HepG2 (cell line): ENCODE results near the gene CPLANE1. TPM values are rescaled to one million over a fixed set of nuclear protein-coding genes. Genes with fewer than 3 reads are reported as not detected.

Source experiments
- ATAC-seq: fragments of 200-7000 bp; cut with Tn5 transposase; 3 replicates; pipeline ENCODE4 v1.9.1; 2020; ENCODE audit warnings: mild to moderate bottlenecking, moderate library complexity
- BruUV-seq: library from RNA; stranded (reverse); fragments of 400-500 nt; replicated peaks from 2 replicates; lab custom pipeline; 2021; lab: Mats Ljungman, UMichigan
- CTCF ChIA-PET: fragments of 300-600 bp; formaldehyde crosslinking; extraction: SDS; loops from one replicate; lab custom pipeline; 2021; ENCODE audit warnings: low total read pairs, inconsistent platforms, low intra/inter-chr PET ratio; lab: Yijun Ruan, JAX
- POLR2A ChIA-PET: fragments of 350-600 bp; sonication (Branson Sonifier 250); formaldehyde crosslinking; loops from one replicate; lab custom pipeline; 2020; ENCODE audit warnings: antibody characterized with exemption, inconsistent platforms; lab: Yijun Ruan, JAX
- DNase-seq: peaks from one replicate; pipeline ENCODE4 v3.0.0-alpha.2; 2015; ENCODE audit warnings: low spot score
- FAIRE-seq: peaks from 3 replicates; lab custom pipeline; 2011; peaks lifted over from hg19 to GRCh38; lab: Jason Lieb, UNC
- H2AFZ ChIP-seq: one replicate; pipeline ENCODE4 v1.6.1; 2011; ENCODE audit warnings: low read length, inconsistent platforms
- H3K27ac ChIP-seq: fragments of 300-600 bp; 3 replicates; pipeline ENCODE4 v1.8.0; 2011; ENCODE audit warnings: mixed run types, mild to moderate bottlenecking, mixed read lengths, low read length, inconsistent platforms; ENCODE audit not compliant: insufficient read depth; ENCODE audit errors: extremely low read length
- H3K27me3 ChIP-seq, 2 experiments: fragments of 200-600 bp in 1 of 2; 2 replicates in 1 of 2; 3 replicates in 1 of 2; pipeline versions ENCODE4 v1.6.0 to v1.8.0; 2011; ENCODE audit warnings: low read length in 2 of 2, mild to moderate bottlenecking in 2 of 2, moderate library complexity in 2 of 2, inconsistent platforms in 1 of 2; ENCODE audit not compliant: insufficient read depth in 2 of 2, control insufficient read depth in 1 of 2
- H3K36me3 ChIP-seq, 2 experiments: fragments of 200-600 bp in 1 of 2; replicated peaks in 1 of 2; 2 replicates in 1 of 2; 3 replicates in 1 of 2; pipeline versions ENCODE4 v1.5.1 to v1.8.0; 2011; ENCODE audit warnings: low read length in 2 of 2, inconsistent platforms in 1 of 2; ENCODE audit not compliant: insufficient read depth in 2 of 2, control insufficient read depth in 1 of 2
- H3K4me1 ChIP-seq: 2 replicates; pipeline ENCODE4 v1.5.1; 2012; ENCODE audit warnings: low read length, inconsistent platforms; ENCODE audit not compliant: insufficient read depth
- H3K4me2 ChIP-seq: 2 replicates; pipeline ENCODE4 v1.6.0; 2011; ENCODE audit warnings: low read depth, low read length, inconsistent platforms
- H3K4me3 ChIP-seq, 3 experiments: fragments of 200-600 bp in 1 of 3; sonication (generic), shearing (Covaris generic) in 1 of 3; replicated peaks in 1 of 3; 2 replicates each; pipeline ENCODE4 v1.5.1; 2011 to 2016; ENCODE audit warnings: low read length in 3 of 3, inconsistent platforms in 2 of 3, low read depth in 2 of 3, mild to moderate bottlenecking in 2 of 3, control low read depth in 1 of 3, mixed read lengths in 1 of 3; ENCODE audit not compliant: insufficient read depth in 1 of 3
- H3K79me2 ChIP-seq: one replicate; pipeline ENCODE4 v1.6.1; 2011; ENCODE audit warnings: low read length, inconsistent platforms; ENCODE audit not compliant: insufficient read depth
- H3K9ac ChIP-seq: 2 replicates; pipeline ENCODE4 v1.6.0; 2011; ENCODE audit warnings: mild to moderate bottlenecking, low read depth, low read length, inconsistent platforms; ENCODE audit not compliant: insufficient read depth
- H3K9me3 ChIP-seq: 2 replicates; pipeline ENCODE4 v1.5.1; 2012; ENCODE audit warnings: mild to moderate bottlenecking, low read length
- H4K20me1 ChIP-seq: 2 replicates; pipeline ENCODE4 v1.6.0; 2011; ENCODE audit warnings: inconsistent platforms, mild to moderate bottlenecking, low read length, moderate library complexity; ENCODE audit not compliant: insufficient read depth
- ATRX ChIP-seq: sonication (generic); formaldehyde crosslinking; IDR thresholded peaks from 2 replicates; pipeline ENCODE4 v1.4.0; 2020; ENCODE audit warnings: missing genetic modification reagents, borderline replicate concordance
- KDM5B ChIP-seq: sonication (generic); formaldehyde crosslinking; IDR thresholded peaks from 2 replicates; pipeline ENCODE4 v1.4.0; 2020; ENCODE audit warnings: missing genetic modification reagents, mild to moderate bottlenecking, borderline replicate concordance
- MXI1 ChIP-seq: IDR thresholded peaks from 3 replicates; pipeline ENCODE4 v1.6.1; 2012; ENCODE audit warnings: low read depth, low read length, inconsistent platforms, borderline replicate concordance
- NR2F1 ChIP-seq, 2 experiments: fragments of 450-650 bp in 1 of 2; formaldehyde crosslinking in 1 of 2; IDR thresholded peaks; 2 replicates each; pipeline versions ENCODE4 v1.5.0 to v1.6.1; 2016 to 2020; ENCODE audit warnings: mild to moderate bottlenecking in 1 of 2, missing compliant biosample characterization in 1 of 2, missing genetic modification reagents in 1 of 2, moderate library complexity in 1 of 2
- POLR2G ChIP-seq: fragments of 200-400 bp; formaldehyde crosslinking; IDR thresholded peaks from 2 replicates; pipeline ENCODE4 v1.6.1; 2018; ENCODE audit warnings: mild to moderate bottlenecking, low read depth, low read length, moderate library complexity
- RBFOX2 ChIP-seq: fragments of 200-400 bp; formaldehyde crosslinking; IDR thresholded peaks from 2 replicates; pipeline ENCODE4 v1.6.1; 2017; ENCODE audit warnings: low read depth, mild to moderate bottlenecking, low read length
- RNF2 ChIP-seq: fragments of 450-650 bp; conservative IDR thresholded peaks from 2 replicates; pipeline ENCODE4 v1.6.1; 2016; ENCODE audit warnings: low read depth
- ZNF136 ChIP-seq: sonication (generic); formaldehyde crosslinking; IDR thresholded peaks from 2 replicates; pipeline ENCODE4 v1.8.1; 2022; ENCODE audit warnings: low read depth, mild to moderate bottlenecking, moderate library complexity, missing genetic modification reagents
- ZNF256 ChIP-seq: sonication (generic); formaldehyde crosslinking; conservative IDR thresholded peaks from 2 replicates; pipeline ENCODE4 v1.4.0; 2020; ENCODE audit warnings: missing genetic modification reagents
- ZNF282 ChIP-seq: fragments of 450-650 bp; IDR thresholded peaks from 2 replicates; pipeline ENCODE4 v1.6.1; 2018; ENCODE audit not compliant: partially characterized antibody
- ZNF484 ChIP-seq: sonication (generic); formaldehyde crosslinking; IDR thresholded peaks from 2 replicates; pipeline ENCODE4 v1.5.1; 2020; ENCODE audit warnings: mild to moderate bottlenecking, low read depth, missing genetic modification reagents, borderline replicate concordance
- WGBS: methylation state at CpG from one replicate; pipeline ENCODE4 v1.1.6; 2017; ENCODE audit warnings: low lambda C conversion rate; 5-methylcytosine and 5-hydroxymethylcytosine counted together
- in situ Hi-C: cut with HindIII; loops from 2 replicates; pipeline ENCODE4 v1.10.0; 2017; ENCODE audit warnings: low pct_unique_long_range_greater_than_20kb; ENCODE audit not compliant: extremely low pct_ligation_motif_present
- intact Hi-C: fragments of 100-400 bp; cut with micrococcal nuclease; formaldehyde crosslinking; loops from one replicate; pipeline ENCODE4 v1.10.0; 2022; ENCODE audit not compliant: unreplicated experiment
- polyA plus RNA-seq, 8 experiments: library from polyadenylated mRNA; depleted of rRNA in 3 of 8; stranded (reverse) in 7 of 8; unstranded in 1 of 8; fragments of >200 nt; fragmentation: Illumina TruSeq in 4 of 8; extraction: Trizol in 4 of 8; gene quantifications; 2 replicates each; pipeline versions ENCODE4 v1.2.1 to v1.2.3, GENCODE V29; 2011 to 2016; ENCODE audit warnings: low read depth in 4 of 8, missing spikeins in 1 of 8, mixed read lengths in 1 of 8; ENCODE audit not compliant: insufficient read depth in 1 of 8
- total RNA-seq, 5 experiments: library from RNA; depleted of rRNA; stranded (reverse); fragments of >200 nt; fragmentation: Illumina TruSeq; extraction: Trizol; gene quantifications; 2 replicates each; pipeline ENCODE4 v1.2.3, GENCODE V29; 2016; ENCODE audit warnings: low read depth in 1 of 5

The CPLANE1 gene
- total and polyA plus RNA-seq, 2 of the 13 experiments (the other 11 are each of a cell fraction or from before 2014, with no cell fraction given): 6.3 to 9.9 TPM

DNA sequence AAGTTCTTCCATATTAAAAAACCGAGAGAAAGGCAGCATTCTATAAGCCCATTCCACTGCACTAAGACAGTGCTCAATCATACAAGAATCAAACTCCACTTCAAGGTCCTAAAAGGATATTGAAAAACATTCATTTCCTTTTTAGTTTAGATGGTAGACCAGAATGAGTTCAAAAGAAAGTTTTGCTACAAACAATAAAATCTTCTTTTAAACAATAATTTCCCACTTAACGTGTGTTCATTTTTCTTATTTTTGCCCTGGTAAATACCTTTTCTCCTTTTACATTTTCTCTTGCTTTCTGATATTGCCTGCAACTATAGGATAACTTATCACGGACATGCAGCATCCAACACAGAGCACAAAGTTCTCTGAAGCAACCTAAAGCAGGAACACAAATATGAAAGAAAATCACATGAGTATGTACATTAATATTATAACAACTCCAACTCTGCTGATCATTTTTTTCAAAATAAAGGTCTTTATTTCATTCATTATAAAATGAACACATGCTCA is 61.7 kb downstream of the CPLANE1 start:
- ATAC-seq: no peak
- no TSS peak for BruUV-seq
- Histone ChIP-seq H3K79me2 (no peaks in the 10 kb centered on the region), H3K4me2 (no peak overlapping the region), H3K9ac (no peak overlapping the region), H3K4me3 (no peak overlapping the region), H3K27me3 (no peaks in the 10 kb centered on the region), H3K9me3 (no peaks in the 10 kb centered on the region), H3K27ac (no peak overlapping the region), H2AFZ (no peak overlapping the region), H3K4me1 (no peaks in the 10 kb centered on the region), H4K20me1 (no peaks in the 10 kb centered on the region), H3K36me3 (peaks cover 0 to 17% of the 10 kb centered on the region in 2 experiments; a peak in 2 of 5 replicates)
- 90% methylated on average over 3 of the region's 3 CpGs for WGBS
- DNase-seq: no peak
- intact Hi-C loops: no loop called here
- ChIA-PET POLR2A (no interaction called here), CTCF (no interaction called here)
- TF ChIP-seq ZNF282 (no peak), ZNF256 (CRISPR knock-in tag) (no peak), ZNF484 (CRISPR knock-in tag) (no peak), MXI1 (no peak), RNF2 (no peak), POLR2G (no peak), RBFOX2 (no peak), ATRX (CRISPR knock-in tag) (no peak), KDM5B (CRISPR knock-in tag) (no peak), ZNF136 (no peak), NR2F1 (CRISPR knock-in tag; IDR thresholded peaks at IDR 0.05) (no peak)
- in situ Hi-C loops: no loop called here
- FAIRE-seq: no peak
